Measurements from ENCODE around the gene HGFAC. TPM values are rescaled to one million over a fixed set of nuclear protein-coding genes. Genes with fewer than 3 reads are reported as not detected.
A peak's percentile ranks its signal among the peaks of the same experiment; 100 is the strongest.

HGFAC gene
- polyA plus RNA-seq, 1 of the 3 experiments (the other 2 are of a cell fraction): 0.43 TPM

GRCh38 chr4:3437582-3437936 is 4.2 kb upstream of the HGFAC start:
- no peaks in the 10 kb centered on the region for H3K36me3 ChIP-seq (replicated peaks in 1 of 2; ENCODE audit: control insufficient read depth in 1 of 2, insufficient read depth in 2 of 2, low read length in 1 of 2)
- peaks cover 4 to 13% of the 10 kb centered on the region in 2 experiments; a peak in 3 of 4 replicates for H3K4me1 ChIP-seq (ENCODE audit: control insufficient read depth in 1 of 2, insufficient read depth in 2 of 2, low read depth in 1 of 2, low read length in 1 of 2)
- peak overlapping the region; percentile 46 for H3K9ac ChIP-seq
- no peak overlapping the region for H2AFZ ChIP-seq (ENCODE audit: low read depth)
- H3K27me3 ChIP-seq (ENCODE audit: insufficient read depth): no peaks in the 10 kb centered on the region
- no peaks in the 10 kb centered on the region for H4K20me1 ChIP-seq (ENCODE audit: insufficient read depth)
- 86% methylated on average over 6 of the region's 9 CpGs for WGBS (ENCODE audit: low lambda C conversion rate)
- no peak for DNase-seq
- H3K79me2 ChIP-seq (ENCODE audit: insufficient read depth): no peaks in the 10 kb centered on the region
- ChIA-PET POLR2A (no interaction called here), CTCF (interaction anchor here (1.2 to 12.3 kb wide), 4 partner anchors 10 to 92 kb away, joined by 3 to 142 read pairs (median 4); no protein-coding TSS in a partner anchor)
- H3K9me3 ChIP-seq: no peaks in the 10 kb centered on the region
- H3K27ac ChIP-seq (ENCODE audit: low read depth in 2 of 2, low read length in 1 of 2): peak overlapping the region in 1 of 2 experiments; percentile 61; a peak in 1 of 4 replicates
- TF ChIP-seq IRF3 (IDR thresholded peaks at IDR 0.05; ENCODE audit: low read depth, low read length): no peak
- TF ChIP-seq SMC3 (IDR thresholded peaks at IDR 0.05; ENCODE audit: low read depth, low read length): no peak
- no peak for TF ChIP-seq REST (IDR thresholded peaks at IDR 0.05; ENCODE audit: low read depth, low read length)
- no peak for TF ChIP-seq FOSL2 (IDR thresholded peaks at IDR 0.05; ENCODE audit: borderline replicate concordance, low read depth)
- TF ChIP-seq RXRA (IDR thresholded peaks at IDR 0.05; ENCODE audit: borderline replicate concordance, low read depth): no peak
- TF ChIP-seq GATA2 (CRISPR knock-in tag; IDR thresholded peaks at IDR 0.05): no peak
- TF ChIP-seq EP300 (IDR thresholded peaks at IDR 0.05; ENCODE audit: borderline replicate concordance in 1 of 2, low read depth in 1 of 2, low read length in 1 of 2): no peak
- TF ChIP-seq FOXJ3 (CRISPR knock-in tag; IDR thresholded peaks at IDR 0.05): no peak
- TF ChIP-seq RAD21 (IDR thresholded peaks at IDR 0.05; ENCODE audit: low read length): no peak
- no peak for TF ChIP-seq TAF1 (IDR thresholded peaks at IDR 0.05; ENCODE audit: borderline replicate concordance, low read depth, low read length)
- no peak for TF ChIP-seq TEAD4 (IDR thresholded peaks at IDR 0.05; ENCODE audit: borderline replicate concordance, insufficient read depth)
- no peaks in the 10 kb centered on the region for H3F3A ChIP-seq (replicated peaks; ENCODE audit: insufficient read depth)
- H3K9me2 ChIP-seq: no peaks in the 10 kb centered on the region
- no peak overlapping the region for H3K4me3 ChIP-seq (ENCODE audit: low read depth in 2 of 2, low read length in 1 of 2)
- no peak overlapping the region for H3K4me2 ChIP-seq
